ENCODE results near the gene DICER1.
"Not testable (repeated sequence)": the region's sequence is repeated elsewhere in the genome, so short reads cannot be mapped to it uniquely, and the experiment has no call there.

DICER1 gene

GRCh38 chr14:95142208-95142607 is 15.1 kb downstream of the DICER1 start:
- DNase-seq (ENCODE audit: low read depth) = no peak
- no peak overlapping the region for H3K4me3 ChIP-seq (ENCODE audit: control insufficient read depth, low read depth, low read length)
- no peak for TF ChIP-seq CTCF (IDR thresholded peaks at IDR 0.05; ENCODE audit: control insufficient read depth, insufficient read depth, low read depth, low read length, missing control alignments)

DNA sequence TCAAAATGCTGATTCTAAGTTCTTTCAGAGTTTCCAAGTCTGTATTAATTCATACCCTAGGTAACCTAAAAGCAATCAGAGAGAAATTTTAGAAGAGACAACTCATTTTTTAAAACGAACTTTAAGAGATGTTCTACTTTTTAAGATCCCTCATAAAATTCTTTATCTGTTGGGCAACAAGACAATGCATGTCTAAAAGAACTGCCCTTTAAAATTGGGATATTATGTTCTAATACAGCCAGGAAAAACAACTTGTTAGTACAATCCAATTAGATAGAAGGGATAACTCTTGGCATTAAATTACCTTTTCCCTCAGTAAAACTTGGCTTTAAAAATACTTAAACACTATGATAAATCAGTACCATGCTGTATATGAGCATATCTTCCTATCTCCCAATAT is 15.6 kb downstream of the DICER1 start:
- DNase-seq (ENCODE audit: low read depth) = no peak
- TF ChIP-seq CTCF (IDR thresholded peaks at IDR 0.05; ENCODE audit: control insufficient read depth, insufficient read depth, low read depth, low read length, missing control alignments) = no peak
- H3K4me3 ChIP-seq (ENCODE audit: control insufficient read depth, low read depth, low read length) = no peak overlapping the region

- peak; percentile 48 for DNase-seq (ENCODE audit: low read depth)
- H3K4me3 ChIP-seq (ENCODE audit: control insufficient read depth, low read depth, low read length) = no peak overlapping the region
- TF ChIP-seq CTCF (IDR thresholded peaks at IDR 0.05; ENCODE audit: control insufficient read depth, insufficient read depth, low read depth, low read length, missing control alignments) = no peak
These were observed 17.1 kb downstream of the DICER1 start for GRCh38 chr14:95140060-95140858.

DNA sequence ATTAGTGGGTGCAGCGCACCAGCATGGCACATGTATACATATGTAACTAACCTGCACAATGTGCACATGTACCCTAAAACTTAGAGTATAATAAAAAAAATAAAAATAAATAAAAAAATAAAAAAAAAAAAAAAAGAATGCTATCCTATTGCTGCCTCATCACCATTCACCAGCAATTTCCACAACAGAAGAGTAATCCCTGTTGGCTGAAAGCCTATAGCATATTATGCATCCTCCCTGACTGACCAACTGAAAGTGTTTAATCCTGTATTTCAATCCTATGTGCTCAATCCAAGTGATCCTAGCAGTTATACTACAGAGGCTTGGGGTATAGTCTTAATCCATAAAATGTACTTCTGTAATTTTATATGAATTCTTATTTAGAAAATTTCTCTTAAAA is 18.5 kb downstream of the DICER1 start:
- no peak overlapping the region for H3K4me3 ChIP-seq (ENCODE audit: control insufficient read depth, low read depth, low read length)
- no peak for TF ChIP-seq CTCF (IDR thresholded peaks at IDR 0.05; ENCODE audit: control insufficient read depth, insufficient read depth, low read depth, low read length, missing control alignments)
- DNase-seq (ENCODE audit: low read depth) = no peak

DNA sequence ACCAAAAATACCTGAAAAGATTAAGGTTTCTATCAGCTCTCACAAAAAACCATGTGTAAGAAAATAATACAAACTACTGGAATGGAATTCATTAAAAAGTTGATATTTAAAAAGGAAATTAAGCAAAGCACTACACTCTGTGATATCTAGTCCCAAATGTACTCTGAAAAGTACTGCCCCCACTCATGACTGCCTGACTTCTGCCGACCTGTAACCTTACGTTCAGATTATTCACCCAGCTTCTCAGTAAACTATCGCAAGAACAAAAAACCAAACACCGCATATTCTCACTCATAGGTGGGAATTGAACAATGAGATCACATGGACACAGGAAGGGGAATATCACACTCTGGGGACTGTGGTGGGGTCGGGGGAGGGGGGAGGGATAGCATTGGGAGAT is 18.9 kb downstream of the DICER1 start:
- DNase-seq (ENCODE audit: low read depth); H3K4me3 ChIP-seq (ENCODE audit: control insufficient read depth, low read depth, low read length): not testable (repeated sequence)

GRCh38 chr14:95137804-95138167 is 19.5 kb downstream of the DICER1 start:
- no peak overlapping the region for H3K4me3 ChIP-seq (ENCODE audit: control insufficient read depth, low read depth, low read length)
- no peak for TF ChIP-seq CTCF (IDR thresholded peaks at IDR 0.05; ENCODE audit: control insufficient read depth, insufficient read depth, low read depth, low read length, missing control alignments)
- no peak for DNase-seq (ENCODE audit: low read depth)

DNA sequence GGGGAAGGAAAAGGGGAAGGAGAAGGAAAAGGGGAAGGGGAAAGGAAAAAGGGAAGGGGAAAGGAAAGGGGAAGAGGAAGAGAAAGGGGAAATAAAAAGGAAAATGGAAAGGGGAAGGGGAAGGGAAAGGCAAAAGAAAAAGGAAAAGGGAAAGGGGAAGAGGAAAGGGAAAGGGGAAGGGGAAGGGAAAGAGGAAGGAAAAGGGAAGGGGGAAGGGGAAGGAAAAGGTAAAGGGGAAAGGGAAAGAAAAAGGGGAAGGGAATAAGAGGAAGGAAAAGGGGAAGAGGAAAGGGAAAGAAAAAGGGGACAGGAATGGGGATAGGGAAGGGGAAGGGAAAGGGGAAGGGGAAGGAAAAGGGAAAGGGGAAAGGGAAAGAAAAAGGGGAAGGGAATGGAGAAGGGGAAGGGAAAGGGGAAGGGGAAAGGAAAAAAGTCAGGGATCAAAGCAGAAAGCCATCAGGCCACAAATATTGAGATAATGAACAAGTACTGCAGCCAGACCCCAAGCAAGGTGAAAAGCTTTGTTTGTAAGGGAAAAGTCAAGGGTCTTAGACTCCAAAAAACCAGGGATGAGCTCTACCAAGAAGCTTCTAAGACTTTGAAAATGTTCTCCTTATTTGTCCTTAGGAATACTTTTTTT is 20.0 kb downstream of the DICER1 start:
- TF ChIP-seq CTCF (IDR thresholded peaks at IDR 0.05; ENCODE audit: control insufficient read depth, insufficient read depth, low read depth, low read length, missing control alignments) = no peak
- H3K4me3 ChIP-seq (ENCODE audit: control insufficient read depth, low read depth, low read length) = no peak overlapping the region
- no peak for DNase-seq (ENCODE audit: low read depth)
